ENCODE measurements around the gene VIL1.

DNA sequence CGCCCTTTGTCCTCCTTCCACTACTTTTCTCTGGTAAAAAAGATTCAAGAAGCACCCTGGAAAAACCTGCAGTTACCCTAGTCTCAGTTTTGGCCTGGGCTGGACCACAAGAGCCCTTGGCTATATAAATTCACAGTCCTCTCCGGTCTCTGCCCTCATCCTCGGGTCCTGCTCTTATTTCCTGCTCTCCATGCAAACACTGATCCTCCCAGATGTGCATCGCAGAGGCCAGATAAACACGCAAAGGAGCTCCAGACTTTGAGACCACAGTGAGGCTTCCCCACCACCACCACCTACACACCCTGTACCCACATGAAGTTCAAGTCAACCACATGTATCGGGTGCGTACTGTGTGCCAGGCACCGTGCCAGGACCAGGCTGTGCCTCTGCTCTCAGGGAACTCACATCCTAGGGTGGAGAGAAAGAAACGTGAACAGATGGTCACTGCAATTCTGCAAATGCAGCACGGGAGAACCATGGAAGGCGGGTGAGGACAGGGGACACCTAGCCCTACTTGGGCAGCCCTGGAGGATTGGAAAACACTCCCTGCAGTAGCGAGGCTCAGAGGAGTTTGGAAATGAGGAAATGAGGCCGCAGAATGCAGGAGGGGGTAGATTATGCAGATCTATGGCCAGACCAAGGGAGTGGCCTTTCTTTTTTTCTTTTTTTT, 11.8 kb upstream of the VIL1 start:
- TF ChIP-seq, protein P1, sequence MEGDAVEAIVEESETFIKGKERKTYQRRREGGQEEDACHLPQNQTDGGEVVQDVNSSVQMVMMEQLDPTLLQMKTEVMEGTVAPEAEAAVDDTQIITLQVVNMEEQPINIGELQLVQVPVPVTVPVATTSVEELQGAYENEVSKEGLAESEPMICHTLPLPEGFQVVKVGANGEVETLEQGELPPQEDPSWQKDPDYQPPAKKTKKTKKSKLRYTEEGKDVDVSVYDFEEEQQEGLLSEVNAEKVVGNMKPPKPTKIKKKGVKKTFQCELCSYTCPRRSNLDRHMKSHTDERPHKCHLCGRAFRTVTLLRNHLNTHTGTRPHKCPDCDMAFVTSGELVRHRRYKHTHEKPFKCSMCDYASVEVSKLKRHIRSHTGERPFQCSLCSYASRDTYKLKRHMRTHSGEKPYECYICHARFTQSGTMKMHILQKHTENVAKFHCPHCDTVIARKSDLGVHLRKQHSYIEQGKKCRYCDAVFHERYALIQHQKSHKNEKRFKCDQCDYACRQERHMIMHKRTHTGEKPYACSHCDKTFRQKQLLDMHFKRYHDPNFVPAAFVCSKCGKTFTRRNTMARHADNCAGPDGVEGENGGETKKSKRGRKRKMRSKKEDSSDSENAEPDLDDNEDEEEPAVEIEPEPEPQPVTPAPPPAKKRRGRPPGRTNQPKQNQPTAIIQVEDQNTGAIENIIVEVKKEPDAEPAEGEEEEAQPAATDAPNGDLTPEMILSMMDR (IDR thresholded peaks at IDR 0.05): no peak
- TF ChIP-seq ZMAT4 (CRISPR knock-in tag; IDR thresholded peaks at IDR 0.05): no peak
- TF ChIP-seq ZNF263 (CRISPR knock-in tag; IDR thresholded peaks at IDR 0.05; ENCODE audit: low read depth): no peak
- no peak for TF ChIP-seq NR2C2 (CRISPR knock-in tag; IDR thresholded peaks at IDR 0.05)
- TF ChIP-seq USF2 (CRISPR knock-in tag; IDR thresholded peaks at IDR 0.05): no peak
- TF ChIP-seq, protein P2, sequence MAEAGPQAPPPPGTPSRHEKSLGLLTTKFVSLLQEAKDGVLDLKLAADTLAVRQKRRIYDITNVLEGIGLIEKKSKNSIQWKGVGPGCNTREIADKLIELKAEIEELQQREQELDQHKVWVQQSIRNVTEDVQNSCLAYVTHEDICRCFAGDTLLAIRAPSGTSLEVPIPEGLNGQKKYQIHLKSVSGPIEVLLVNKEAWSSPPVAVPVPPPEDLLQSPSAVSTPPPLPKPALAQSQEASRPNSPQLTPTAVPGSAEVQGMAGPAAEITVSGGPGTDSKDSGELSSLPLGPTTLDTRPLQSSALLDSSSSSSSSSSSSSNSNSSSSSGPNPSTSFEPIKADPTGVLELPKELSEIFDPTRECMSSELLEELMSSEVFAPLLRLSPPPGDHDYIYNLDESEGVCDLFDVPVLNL (CRISPR knock-in tag; IDR thresholded peaks at IDR 0.05; ENCODE audit: borderline replicate concordance, low read depth): no peak
- TF ChIP-seq SP1 (CRISPR knock-in tag; conservative IDR thresholded peaks at IDR 0.05): no peak
